Measurements from ENCODE around the gene NT5DC2. TPM values are rescaled to one million over a fixed set of nuclear protein-coding genes. Genes with fewer than 3 reads are reported as not detected.

NT5DC2 gene
- total RNA-seq, 2 donors from 2014 or later = 26.5 to 30.6 TPM

GRCh38 chr3:52488746-52489145 is 44.9 kb downstream of the NT5DC2 start:
- ATAC-seq = no peak
- H3K9me3 Mint-ChIP-seq = no peaks in the 10 kb centered on the region
- peaks cover 0 to 4% of the 10 kb centered on the region in 2 donors for H3K36me3 Mint-ChIP-seq
- no peak for DNase-seq (ENCODE audit: low spot score in 2 of 2)
- no peak overlapping the region for H3K27ac Mint-ChIP-seq

- H3K9me3 Mint-ChIP-seq = no peaks in the 10 kb centered on the region
- H3K36me3 Mint-ChIP-seq = peaks cover 0 to 4% of the 10 kb centered on the region in 2 donors
- H3K27ac Mint-ChIP-seq = peak overlapping the region in 1 of 2 donors; percentile 55
- ATAC-seq (no peak), DNase-seq (ENCODE audit: low spot score in 2 of 2) (no peak)
Measured at GRCh38 chr3:52487788-52488691, 45.6 kb downstream of the NT5DC2 start.

- no peak for DNase-seq (ENCODE audit: low spot score in 2 of 2)
- no peaks in the 10 kb centered on the region for H3K9me3 Mint-ChIP-seq
- H3K27ac Mint-ChIP-seq = peak overlapping the region in 1 of 2 donors; percentile 55
- H3K36me3 Mint-ChIP-seq = peaks cover 0 to under 1% of the 10 kb centered on the region in 2 donors
- no peak for ATAC-seq
Measured at GRCh38 chr3:52487050-52487787, 46.4 kb downstream of the NT5DC2 start.

DNA sequence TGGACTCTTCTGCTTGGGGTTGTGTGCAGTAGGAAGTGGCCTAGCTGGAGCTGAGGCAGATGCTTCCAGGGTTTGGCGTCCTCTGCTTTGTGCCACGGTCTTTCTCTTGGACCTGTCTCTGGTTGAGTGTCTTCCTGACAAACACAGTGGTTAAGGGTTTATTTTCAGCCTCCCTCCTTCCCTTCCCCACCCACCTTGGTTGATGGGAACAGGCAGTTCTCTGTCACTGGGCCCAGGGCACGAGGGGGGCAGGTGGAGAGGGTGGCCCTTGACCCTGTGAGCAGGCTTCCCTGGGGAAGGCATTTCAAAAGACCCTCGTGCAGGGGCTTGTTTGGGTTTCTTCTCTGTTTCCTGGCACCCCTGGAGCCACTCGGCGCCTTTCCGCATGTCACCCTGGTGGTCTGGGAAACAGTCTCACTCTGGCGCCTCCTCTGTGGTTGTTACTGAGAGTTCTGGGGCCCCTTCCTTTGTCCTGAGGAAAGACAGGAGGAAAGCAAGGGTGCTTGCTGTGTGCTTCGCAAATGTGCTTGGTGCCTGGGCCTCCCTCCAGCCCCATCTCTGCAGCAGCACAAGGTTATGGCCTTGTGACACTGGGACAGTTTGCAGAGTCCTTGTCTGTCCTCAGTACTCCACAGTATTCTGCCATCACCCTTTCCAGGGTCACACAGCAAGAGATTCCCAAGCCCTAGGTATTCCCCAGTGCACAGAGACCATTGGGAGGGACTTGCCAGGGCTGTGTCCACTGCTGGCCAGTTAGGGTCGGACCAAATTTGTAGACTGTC is 48.8 kb downstream of the NT5DC2 start:
- Mint-ChIP-seq H3K36me3 (peaks cover 0 to 6% of the 10 kb centered on the region in 2 donors), H3K27ac (peak overlapping the region; percentile 72 to 75), H3K9me3 (no peaks in the 10 kb centered on the region)
- DNase-seq (ENCODE audit: low spot score in 2 of 2) (no peak), ATAC-seq (no peak)

DNA sequence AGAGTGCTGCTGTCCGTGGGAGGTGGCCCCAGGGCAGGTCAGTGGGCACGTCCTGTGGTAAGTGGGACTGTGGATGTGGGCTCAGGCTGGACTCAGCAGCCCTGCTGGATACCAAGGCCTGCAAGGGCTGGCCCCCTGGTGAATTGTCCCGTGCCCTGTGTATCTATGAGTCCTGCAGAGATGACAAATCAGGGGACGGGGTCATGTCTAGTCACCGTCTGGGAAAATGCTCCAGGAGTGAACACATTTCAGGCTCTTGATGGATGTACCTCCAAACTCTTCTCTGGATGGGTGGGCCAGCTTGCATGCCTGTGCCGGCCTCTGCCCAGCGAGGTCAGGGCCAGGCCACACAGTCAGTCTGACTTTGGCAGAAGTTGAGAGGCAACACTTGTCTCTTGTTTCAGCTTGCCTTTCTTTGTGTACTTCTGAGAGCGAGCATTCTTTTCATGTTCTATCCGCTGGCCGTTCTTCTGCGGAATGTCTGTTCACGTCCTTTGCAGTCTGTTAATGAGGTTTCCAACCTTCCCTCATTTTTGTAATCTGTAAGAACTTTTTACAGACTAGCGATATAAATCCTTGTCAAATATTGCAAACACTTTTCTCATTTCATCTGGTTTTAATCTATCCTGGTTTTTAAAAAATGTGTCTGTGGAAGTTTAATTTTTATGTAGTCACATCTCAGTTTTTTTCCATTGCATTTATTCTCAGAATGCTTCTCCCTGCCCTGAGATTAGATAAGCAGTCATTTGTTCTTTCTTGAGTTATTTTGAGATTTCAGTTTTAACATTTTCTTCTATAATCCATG is 49.9 kb downstream of the NT5DC2 start:
- Mint-ChIP-seq H3K36me3 (peaks cover 0 to 6% of the 10 kb centered on the region in 2 donors), H3K9me3 (no peaks in the 10 kb centered on the region), H3K27ac (peak overlapping the region; percentile 33 to 66)
- DNase-seq (ENCODE audit: low spot score in 2 of 2) (no peak), ATAC-seq (no peak)

- peaks cover 0 to 6% of the 10 kb centered on the region in 2 donors for H3K36me3 Mint-ChIP-seq
- peak overlapping the region; percentile 33 to 48 for H3K27ac Mint-ChIP-seq
Measured at GRCh38 chr3:52483081-52483480, 50.6 kb downstream of the NT5DC2 start.

DNA sequence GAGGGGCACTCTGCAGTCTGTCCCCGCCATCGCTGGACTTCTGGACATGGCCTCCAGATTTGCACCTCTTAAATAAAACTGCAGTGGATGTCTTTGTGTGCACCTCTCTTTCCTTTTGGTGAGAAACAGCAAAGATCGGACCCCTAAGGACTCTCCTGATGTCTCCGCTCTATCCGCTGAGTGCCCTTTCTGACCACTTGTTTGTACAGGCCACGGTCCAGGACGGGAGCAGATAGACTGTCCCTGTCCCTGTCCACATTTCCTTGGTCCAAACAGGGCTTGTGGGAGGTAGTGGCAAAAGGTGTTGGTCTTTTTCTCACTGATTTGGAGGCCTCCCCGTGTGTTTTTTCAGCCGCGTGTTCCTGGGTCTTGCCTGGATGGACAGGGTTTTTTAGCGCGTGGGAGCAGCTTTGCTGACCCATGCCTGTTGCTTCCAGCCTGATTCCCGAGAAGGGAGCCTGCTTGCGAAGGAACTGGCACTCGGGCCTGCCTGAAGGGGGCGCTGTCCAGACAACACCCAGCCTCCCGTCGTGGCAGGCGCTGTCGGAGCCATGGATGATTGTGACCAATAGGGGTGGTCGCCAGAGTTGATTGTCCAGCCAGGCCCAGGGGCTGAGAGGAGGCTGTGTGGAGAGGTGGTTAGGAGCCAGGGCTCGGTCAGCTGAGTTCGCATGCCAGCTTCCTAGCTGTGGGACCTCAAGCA is 51.7 kb downstream of the NT5DC2 start:
- ATAC-seq (no peak), DNase-seq (ENCODE audit: low spot score in 2 of 2) (peak in 1 of 2 donors; percentile 36)
- Mint-ChIP-seq H3K9me3 (no peaks in the 10 kb centered on the region), H3K36me3 (peaks cover 0 to 6% of the 10 kb centered on the region in 2 donors), H3K27ac (peak overlapping the region; percentile 33 to 55)

More at GRCh38 chr3:52483081-52483480, 50.6 kb downstream of the NT5DC2 start:
- no peak for DNase-seq (ENCODE audit: low spot score in 2 of 2)
- no peaks in the 10 kb centered on the region for H3K9me3 Mint-ChIP-seq
- no peak for ATAC-seq

DNA sequence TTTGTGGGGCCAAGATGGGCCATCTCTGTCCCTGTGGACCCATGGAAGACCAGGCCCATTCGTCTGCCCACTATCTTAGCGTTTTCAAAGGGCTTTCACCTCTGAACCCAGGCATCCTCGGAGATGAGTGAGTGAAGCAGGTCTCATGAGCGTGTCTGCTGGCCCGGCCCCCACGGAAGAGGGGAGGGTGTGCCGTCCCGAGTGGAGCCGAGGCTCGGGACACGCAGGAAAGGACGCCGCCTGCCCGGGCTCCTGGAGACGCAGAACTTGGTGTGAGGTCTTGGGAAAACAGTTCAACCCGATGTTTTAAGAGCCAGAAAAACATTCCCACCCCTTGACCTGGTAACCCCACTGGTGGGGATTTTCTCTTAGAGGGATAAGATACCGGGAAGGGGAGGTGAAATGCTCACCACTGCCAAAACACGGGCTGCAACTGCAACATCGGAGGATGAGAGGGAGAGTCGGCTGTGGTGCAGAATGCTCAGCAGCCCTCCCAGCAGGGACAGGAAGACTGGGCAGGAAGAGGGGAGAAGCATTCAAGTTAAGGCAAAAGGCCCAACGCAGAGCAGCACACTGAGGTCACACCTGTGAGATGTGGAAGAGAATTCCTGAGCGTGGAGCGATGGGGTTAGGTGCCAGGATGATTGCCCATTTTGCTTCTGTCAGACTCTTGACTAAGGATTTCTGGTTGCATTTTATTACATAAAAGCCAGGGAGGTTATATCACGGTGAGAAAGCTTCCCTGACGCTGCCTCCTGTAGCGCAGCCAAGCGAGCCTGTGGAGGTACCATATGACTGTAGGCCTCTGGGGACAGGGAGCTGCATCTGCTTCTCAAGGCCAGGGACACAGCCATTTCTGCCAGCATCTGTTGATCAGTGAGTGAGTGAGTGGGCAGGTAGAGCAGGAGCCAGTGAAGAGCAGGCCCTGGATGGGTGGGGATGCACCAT is 52.6 kb downstream of the NT5DC2 start:
- peak overlapping the region in 1 of 2 donors; percentile 70 for H3K27ac Mint-ChIP-seq
- ATAC-seq = no peak
- H3K36me3 Mint-ChIP-seq = peaks cover 0 to 6% of the 10 kb centered on the region in 2 donors

DNA sequence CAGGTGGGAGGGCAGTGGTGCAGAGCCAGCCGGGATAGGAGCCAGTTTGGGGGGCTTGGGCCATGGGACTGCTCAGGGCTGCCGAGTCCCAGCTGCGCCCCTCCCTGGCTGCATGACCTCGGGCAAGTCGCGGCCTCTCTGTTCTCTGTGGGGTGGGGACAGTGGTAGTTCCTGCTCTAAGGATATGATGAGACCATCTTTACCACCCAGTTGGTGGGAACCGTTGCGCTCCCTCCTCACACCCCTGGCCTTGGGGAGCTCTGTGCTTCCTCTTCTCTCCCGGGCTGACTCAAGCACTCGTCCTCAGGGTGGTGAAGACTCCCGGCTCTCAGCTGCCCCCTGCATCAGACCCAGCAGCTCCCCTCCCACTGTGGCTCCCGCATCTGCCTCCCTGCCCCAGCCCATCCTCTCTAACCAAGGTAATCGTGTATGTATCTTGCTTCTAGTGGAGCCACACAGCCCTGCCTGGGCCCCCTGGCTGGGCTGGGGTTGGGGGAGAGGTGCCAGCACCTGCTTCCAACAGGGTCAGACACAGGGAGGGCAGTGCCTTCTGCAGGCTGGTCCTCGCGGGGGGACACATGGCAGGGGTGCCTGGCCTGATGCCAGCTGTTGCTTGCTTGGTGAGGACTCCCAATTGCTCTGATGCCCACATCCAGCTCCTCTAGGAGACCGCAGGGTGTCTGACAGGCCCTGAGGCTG is 53.6 kb downstream of the NT5DC2 start:
- Mint-ChIP-seq H3K9me3 (no peaks in the 10 kb centered on the region), H3K27ac (no peak overlapping the region), H3K36me3 (peaks cover 0 to 6% of the 10 kb centered on the region in 2 donors)
- ATAC-seq (no peak), DNase-seq (ENCODE audit: low spot score in 2 of 2) (no peak)

More for the DNA sequence above, 52.6 kb downstream of the NT5DC2 start:
- H3K9me3 Mint-ChIP-seq = no peaks in the 10 kb centered on the region
- DNase-seq (ENCODE audit: low spot score in 2 of 2) = no peak

DNA sequence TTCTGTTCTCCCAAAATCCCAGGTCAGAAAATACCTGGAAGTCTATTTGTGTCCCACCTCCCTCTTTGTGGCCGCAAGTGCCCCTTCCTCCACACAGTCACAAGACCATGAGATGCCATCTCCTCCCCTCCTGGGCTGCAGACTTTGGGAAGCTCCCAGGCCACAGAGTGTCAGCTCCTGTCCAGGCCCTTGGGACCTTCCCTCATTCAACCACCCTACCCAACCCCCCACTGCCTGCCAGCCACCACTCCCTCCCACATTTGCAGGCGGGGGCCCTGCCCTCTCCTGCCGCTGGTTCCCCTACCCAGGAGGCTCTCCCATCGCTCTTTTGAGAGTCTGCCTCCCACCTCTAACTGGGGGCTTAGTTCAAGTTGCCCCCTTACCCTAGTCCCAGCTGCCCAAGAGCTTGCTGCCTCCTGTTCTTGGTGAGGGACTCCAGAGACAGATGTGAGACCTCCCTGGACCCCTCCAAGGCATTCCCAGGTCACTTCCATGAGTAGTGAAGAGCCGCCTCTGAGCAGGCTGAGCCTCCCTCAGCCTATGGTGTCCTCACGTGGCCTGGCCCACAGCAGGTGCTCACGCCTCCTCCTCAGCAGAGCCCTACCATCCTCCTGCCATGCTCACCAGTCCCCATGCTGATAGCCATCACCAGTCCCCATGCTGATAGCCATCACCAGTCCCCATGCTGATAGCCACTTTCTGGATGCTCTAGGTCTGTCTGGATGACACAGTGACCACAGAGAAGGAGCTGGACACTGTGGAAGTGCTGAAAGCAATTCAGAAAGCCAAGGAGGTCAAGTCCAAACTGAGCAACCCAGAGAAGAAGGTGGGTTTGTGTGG is 54.4 kb downstream of the NT5DC2 start:
- no peak for DNase-seq (ENCODE audit: low spot score in 2 of 2)
- H3K36me3 Mint-ChIP-seq = peaks cover 0 to 6% of the 10 kb centered on the region in 2 donors
- H3K27ac Mint-ChIP-seq = peak overlapping the region in 1 of 2 donors; percentile 53
- H3K9me3 Mint-ChIP-seq = no peaks in the 10 kb centered on the region
- no peak for ATAC-seq

- ATAC-seq = no peak
- no peaks in the 10 kb centered on the region for H3K9me3 Mint-ChIP-seq
Measured at GRCh38 chr3:52477796-52478095, 55.9 kb downstream of the NT5DC2 start.

GRCh38 chr3:52477076-52477795 is 56.4 kb downstream of the NT5DC2 start:
- H3K9me3 Mint-ChIP-seq = no peaks in the 10 kb centered on the region
- ATAC-seq (no peak), DNase-seq (ENCODE audit: low spot score in 2 of 2) (no peak)
- H3K36me3 Mint-ChIP-seq = peaks cover 0 to 6% of the 10 kb centered on the region in 2 donors
- H3K27ac Mint-ChIP-seq = no peak overlapping the region

More at GRCh38 chr3:52477796-52478095, 55.9 kb downstream of the NT5DC2 start:
- H3K27ac Mint-ChIP-seq = no peak overlapping the region
- H3K36me3 Mint-ChIP-seq = peaks cover 0 to 6% of the 10 kb centered on the region in 2 donors
- no peak for DNase-seq (ENCODE audit: low spot score in 2 of 2)

Measured in activated naive CD4-positive, alpha-beta T cell treated with anti-CD3 and anti-CD28 coated beads, Interleukin-2, amount 50 U/mL, for 72 hours (primary cell).